CD14-positive monocyte (primary cell): ENCODE measurements around the gene ZNF562. TPM values are rescaled to one million over a fixed set of nuclear protein-coding genes. Genes with fewer than 3 reads are reported as not detected.
A peak's percentile ranks its signal among the peaks of the same experiment; 100 is the strongest.

Source experiments
- DNase-seq, 3 donors: peaks; one replicate each; pipeline ENCODE4 v3.0.0-alpha.2; 2011 to 2022
- H2AFZ ChIP-seq: 2 replicates; pipeline ENCODE4 v1.6.0; 2012; ENCODE audit warnings: mild to moderate bottlenecking, low read depth, low read length, inconsistent platforms; ENCODE audit not compliant: insufficient read depth, poor library complexity, severe bottlenecking
- H3K27ac ChIP-seq, 2 donors: 1 replicate in 1 of 2; 2 replicates in 1 of 2; pipeline ENCODE4 v1.5.1; 2012 to 2013; ENCODE audit warnings: low read length in 2 of 2, control low read depth in 1 of 2, inconsistent platforms in 1 of 2, low read depth in 1 of 2, mild to moderate bottlenecking in 1 of 2
- H3K27me3 ChIP-seq, 2 donors: one replicate each; pipeline versions ENCODE4 v1.6.0 to v1.6.1; 2011 to 2013; ENCODE audit warnings: low read length in 2 of 2; ENCODE audit not compliant: control insufficient read depth in 2 of 2, insufficient read depth in 2 of 2
- H3K36me3 ChIP-seq, 2 donors: replicated peaks in 1 of 2; 1 replicate in 1 of 2; 2 replicates in 1 of 2; pipeline versions ENCODE4 v1.5.1 to v1.6.1; 2012 to 2013; ENCODE audit warnings: low read length in 2 of 2, control low read depth in 1 of 2, inconsistent platforms in 1 of 2, mild to moderate bottlenecking in 1 of 2; ENCODE audit not compliant: insufficient read depth in 2 of 2, control insufficient read depth in 1 of 2
- H3K4me1 ChIP-seq, 2 donors: 1 replicate in 1 of 2; 2 replicates in 1 of 2; pipeline versions ENCODE4 v1.5.1 to v1.6.1; 2012 to 2013; ENCODE audit warnings: low read length in 2 of 2, control low read depth in 1 of 2, inconsistent platforms in 1 of 2, mild to moderate bottlenecking in 1 of 2, moderate library complexity in 1 of 2; ENCODE audit not compliant: insufficient read depth in 2 of 2, control insufficient read depth in 1 of 2
- H3K4me2 ChIP-seq: replicated peaks from 2 replicates; pipeline ENCODE3; 2012; ENCODE audit warnings: low read length, moderate library complexity, mild to moderate bottlenecking; ENCODE audit not compliant: poor library complexity, severe bottlenecking; ENCODE audit errors: extremely low read depth
- H3K4me3 ChIP-seq, 3 experiments: fragments of 200-600 bp in 1 of 3; sonication (generic) in 1 of 3; replicated peaks in 1 of 3; 1 replicate in 2 of 3; 2 replicates in 1 of 3; pipeline ENCODE4 v1.5.1; 2011 to 2013; ENCODE audit warnings: low read length in 3 of 3, mild to moderate bottlenecking in 3 of 3, control low read depth in 2 of 3, low read depth in 2 of 3, inconsistent platforms in 1 of 3, moderate library complexity in 1 of 3
- H3K79me2 ChIP-seq: 2 replicates; pipeline ENCODE4 v1.6.0; 2012; ENCODE audit warnings: mild to moderate bottlenecking, control low read depth, inconsistent platforms, low read length, moderate library complexity; ENCODE audit not compliant: insufficient read depth
- H3K9ac ChIP-seq: 2 replicates; pipeline ENCODE4 v1.6.0; 2017; ENCODE audit warnings: low read length, mild to moderate bottlenecking; ENCODE audit not compliant: insufficient read depth, poor library complexity, severe bottlenecking
- H3K9me3 ChIP-seq, 2 donors: replicated peaks in 1 of 2; 1 replicate in 1 of 2; 2 replicates in 1 of 2; pipeline versions ENCODE4 v1.5.1 to v1.6.1; 2012 to 2013; ENCODE audit warnings: low read length in 2 of 2, control low read depth in 1 of 2; ENCODE audit not compliant: control insufficient read depth in 1 of 2, insufficient read depth in 1 of 2
- H4K20me1 ChIP-seq: 2 replicates; pipeline ENCODE4 v1.6.0; 2012; ENCODE audit warnings: mild to moderate bottlenecking, low read length, control low read depth, moderate library complexity; ENCODE audit not compliant: insufficient read depth
- H3K27ac Mint-ChIP-seq, 7 donors: one replicate each; pipeline ENCODE4 v1.8.0; 2020; ENCODE audit warnings: mild to moderate bottlenecking in 7 of 7, mixed read lengths in 7 of 7, moderate library complexity in 6 of 7, inconsistent platforms in 2 of 7
- H3K27me3 Mint-ChIP-seq, 3 donors: one replicate each; pipeline ENCODE4 v1.8.0; 2021 to 2022; ENCODE audit warnings: low read depth in 3 of 3, mild to moderate bottlenecking in 3 of 3, mixed read lengths in 3 of 3, moderate library complexity in 3 of 3, inconsistent platforms in 1 of 3
- H3K36me3 Mint-ChIP-seq, 2 donors: one replicate each; pipeline ENCODE4 v1.8.0; 2020; ENCODE audit warnings: mixed read lengths in 2 of 2, inconsistent platforms in 1 of 2, mild to moderate bottlenecking in 1 of 2
- H3K4me1 Mint-ChIP-seq: one replicate; pipeline ENCODE4 v1.8.0; 2020; ENCODE audit warnings: mild to moderate bottlenecking, mixed read lengths
- H3K4me3 Mint-ChIP-seq, 2 donors: one replicate each; pipeline ENCODE4 v1.8.0; 2020; ENCODE audit warnings: mild to moderate bottlenecking in 2 of 2, mixed read lengths in 2 of 2, moderate library complexity in 1 of 2
- H3K9me3 Mint-ChIP-seq, 7 donors: one replicate each; pipeline ENCODE4 v1.8.0; 2020 to 2022; ENCODE audit warnings: mixed read lengths in 7 of 7, mild to moderate bottlenecking in 6 of 7, moderate library complexity in 6 of 7, inconsistent platforms in 2 of 7
- WGBS: methylation state at CpG from one replicate; pipeline ENCODE4 v1.1.5; 2013; ENCODE audit warnings: missing lambda C conversion rate; ENCODE audit not compliant: insufficient coverage; 5-methylcytosine and 5-hydroxymethylcytosine counted together
- intact Hi-C, 2 donors: fragments of 100-400 bp; cut with micrococcal nuclease; formaldehyde crosslinking; loops; one replicate each; pipeline versions ENCODE4 v1.15.0 to v1.15.1; 2023
- polyA plus RNA-seq, 3 donors: library from polyadenylated mRNA; depleted of rRNA in 1 of 3; unstranded in 2 of 3; stranded (reverse) in 1 of 3; fragments of 300-500 nt in 2 of 3; fragments of >200 nt in 1 of 3; fragmentation: Illumina TruSeq in 2 of 3; gene quantifications; 1 replicate in 2 of 3; 2 replicates in 1 of 3; pipeline ENCODE4 v1.2.3, GENCODE V29; 2012 to 2021
- TF ChIP-seq, protein P1 (sequence below): fragments of 200-600 bp; IDR thresholded peaks from one replicate; pipeline ENCODE4 v1.8.0; 2022; ENCODE audit warnings: antibody characterized with exemption, mild to moderate bottlenecking

The ZNF562 gene
- polyA plus RNA-seq, 3 donors = 3.3 to 7.9 (median 5.1) TPM

DNA sequence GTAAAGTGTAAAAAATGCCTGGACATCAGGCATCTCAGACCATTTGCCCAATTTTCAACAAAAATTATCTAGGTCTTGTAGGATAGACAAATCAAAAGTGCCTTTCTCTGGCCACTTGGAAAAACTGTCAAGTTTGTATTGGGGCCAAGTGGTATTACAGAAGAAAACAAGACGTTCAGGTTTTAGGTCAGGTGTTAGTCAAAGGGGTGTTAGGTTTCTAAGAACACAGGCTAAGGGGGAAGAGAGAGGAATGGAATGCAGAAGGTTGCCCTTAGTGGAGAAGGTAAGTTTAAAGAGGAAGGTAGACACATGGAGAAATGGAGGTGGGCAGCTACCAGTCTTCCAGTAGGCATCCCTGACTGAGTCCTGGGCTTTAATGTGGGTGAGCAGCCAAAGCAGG, 33.9 kb downstream of the ZNF562 start:
- Histone ChIP-seq H2AFZ (no peak overlapping the region), H3K27me3 (no peaks in the 10 kb centered on the region), H3K9ac (no peak overlapping the region), H3K4me2 (no peak overlapping the region), H4K20me1 (no peaks in the 10 kb centered on the region), H3K9me3 (peaks cover 10 to 15% of the 10 kb centered on the region in 2 donors), H3K36me3 (peaks cover 0 to 34% of the 10 kb centered on the region in 2 donors), H3K4me3 (no peak overlapping the region), H3K27ac (no peak overlapping the region), H3K4me1 (no peaks in the 10 kb centered on the region), H3K79me2 (no peaks in the 10 kb centered on the region)
- Mint-ChIP-seq H3K36me3 (peaks cover 17 to 27% of the 10 kb centered on the region in 2 donors), H3K9me3 (peaks cover 4 to 16% (median 12%) of the 10 kb centered on the region in 7 donors), H3K4me1 (no peaks in the 10 kb centered on the region), H3K27me3 (no peaks in the 10 kb centered on the region), H3K4me3 (no peak overlapping the region), H3K27ac (peak overlapping the region in 1 of 7 donors; percentile 11)
- no peak for DNase-seq
- TF ChIP-seq, protein P1, sequence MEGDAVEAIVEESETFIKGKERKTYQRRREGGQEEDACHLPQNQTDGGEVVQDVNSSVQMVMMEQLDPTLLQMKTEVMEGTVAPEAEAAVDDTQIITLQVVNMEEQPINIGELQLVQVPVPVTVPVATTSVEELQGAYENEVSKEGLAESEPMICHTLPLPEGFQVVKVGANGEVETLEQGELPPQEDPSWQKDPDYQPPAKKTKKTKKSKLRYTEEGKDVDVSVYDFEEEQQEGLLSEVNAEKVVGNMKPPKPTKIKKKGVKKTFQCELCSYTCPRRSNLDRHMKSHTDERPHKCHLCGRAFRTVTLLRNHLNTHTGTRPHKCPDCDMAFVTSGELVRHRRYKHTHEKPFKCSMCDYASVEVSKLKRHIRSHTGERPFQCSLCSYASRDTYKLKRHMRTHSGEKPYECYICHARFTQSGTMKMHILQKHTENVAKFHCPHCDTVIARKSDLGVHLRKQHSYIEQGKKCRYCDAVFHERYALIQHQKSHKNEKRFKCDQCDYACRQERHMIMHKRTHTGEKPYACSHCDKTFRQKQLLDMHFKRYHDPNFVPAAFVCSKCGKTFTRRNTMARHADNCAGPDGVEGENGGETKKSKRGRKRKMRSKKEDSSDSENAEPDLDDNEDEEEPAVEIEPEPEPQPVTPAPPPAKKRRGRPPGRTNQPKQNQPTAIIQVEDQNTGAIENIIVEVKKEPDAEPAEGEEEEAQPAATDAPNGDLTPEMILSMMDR = no peak
- WGBS = 100% methylated on average over 1 of the region's 1 CpG
- intact Hi-C loops = no loop called here

DNA sequence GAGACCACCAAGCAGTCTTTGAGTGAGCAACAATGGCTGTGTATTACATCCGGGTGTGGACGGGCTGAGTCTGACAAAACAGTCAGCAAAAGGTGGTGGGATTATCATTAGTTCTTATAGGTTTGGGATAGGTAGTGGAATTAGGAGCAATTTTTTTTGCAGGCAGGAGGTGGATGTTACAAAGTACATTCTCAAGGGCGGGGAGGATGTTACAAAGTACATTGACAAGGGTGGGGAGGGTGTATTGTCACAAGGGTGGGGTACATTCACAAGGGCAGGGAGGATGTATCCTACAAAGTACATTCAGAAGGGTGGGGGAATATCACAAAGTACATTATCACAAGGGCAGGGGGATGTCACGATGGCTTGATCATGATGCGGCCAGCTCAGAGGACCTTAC, 38.9 kb downstream of the ZNF562 start:
- H3K27me3 Mint-ChIP-seq = no peaks in the 10 kb centered on the region
- TF ChIP-seq, protein P1 = no peak
- H2AFZ ChIP-seq = no peak overlapping the region
- H3K9me3 Mint-ChIP-seq = peaks cover 0 to 6% (median 5%) of the 10 kb centered on the region in 7 donors
- no peak overlapping the region for H3K4me3 Mint-ChIP-seq
- DNase-seq = no peak
- no peak overlapping the region for H3K9ac ChIP-seq
- peaks cover 0 to 3% of the 10 kb centered on the region in 2 donors for H3K9me3 ChIP-seq
- H4K20me1 ChIP-seq = no peaks in the 10 kb centered on the region
- H3K36me3 Mint-ChIP-seq = peaks cover 22 to 28% of the 10 kb centered on the region in 2 donors
- no peak overlapping the region for H3K4me2 ChIP-seq
- no peak overlapping the region for H3K27ac ChIP-seq
- H3K27me3 ChIP-seq = no peaks in the 10 kb centered on the region
- no peaks in the 10 kb centered on the region for H3K4me1 ChIP-seq
- WGBS = 83% methylated on average over 2 of the region's 5 CpGs
- no peaks in the 10 kb centered on the region for H3K79me2 ChIP-seq
- H3K36me3 ChIP-seq = peaks cover 10 to 29% of the 10 kb centered on the region in 2 donors
- no peak overlapping the region for H3K27ac Mint-ChIP-seq
- H3K4me1 Mint-ChIP-seq = no peaks in the 10 kb centered on the region
- intact Hi-C loops = no loop called here
- no peak overlapping the region for H3K4me3 ChIP-seq
